K562 (cell line): ENCODE results near the gene PTGER3. TPM values are rescaled to one million over a fixed set of nuclear protein-coding genes. Genes with fewer than 3 reads are reported as not detected.

Experiments
- MGA ChIP-seq: fragments of 450-650 bp; IDR thresholded peaks from 2 replicates; pipeline ENCODE4 v1.6.1; 2016; ENCODE audit warnings: mild to moderate bottlenecking, moderate library complexity
- polyA plus RNA-seq, 8 experiments: library from polyadenylated mRNA; depleted of rRNA in 4 of 8; stranded (reverse) in 5 of 8; unstranded in 3 of 8; fragments of >200 nt; fragmentation: Nextera tagmentation in 2 of 8; fragmentation: Illumina TruSeq in 1 of 8; extraction: Ambion mirVana in 2 of 8; extraction: Trizol in 1 of 8; gene quantifications; 2 replicates each; pipeline versions ENCODE4 v1.2.1 to v1.2.3, GENCODE V29; 2011 to 2014; ENCODE audit warnings: inconsistent platforms in 1 of 8, missing spikeins in 1 of 8
- total RNA-seq, 7 experiments: library from RNA; depleted of rRNA in 6 of 7; stranded (reverse); fragments of >200 nt in 6 of 7; fragmentation: Illumina TruSeq in 2 of 7; extraction: Trizol in 2 of 7; gene quantifications; 2 replicates each; pipeline versions ENCODE4 v1.2.1 to v1.2.3, GENCODE V29; 2011 to 2021; ENCODE audit warnings: low replicate concordance in 1 of 7

The PTGER3 gene
- total and polyA plus RNA-seq, 9 of the 15 experiments (the other 6 are each of a cell fraction or from before 2014, with no cell fraction given) = 3.8 to 28.5 (median 14.2) TPM

DNA sequence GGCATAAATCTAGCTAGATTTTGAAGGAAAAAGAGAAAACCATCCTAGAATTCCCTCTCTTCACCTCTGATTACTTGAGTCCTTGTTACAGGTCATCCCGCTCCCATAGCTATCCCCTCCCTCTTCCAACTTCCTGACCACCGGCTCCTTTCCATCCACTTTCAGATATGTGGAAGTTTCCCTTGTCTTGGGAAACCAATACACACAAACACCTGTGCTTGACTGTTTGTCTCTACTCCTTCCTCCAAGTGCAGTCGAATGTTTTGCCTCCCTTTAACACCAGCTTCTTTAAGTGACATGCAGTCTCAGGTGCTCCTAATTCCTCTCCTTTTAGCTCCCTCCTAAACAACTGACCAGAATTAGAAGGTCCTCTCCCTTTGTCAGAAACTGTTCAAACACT lies 70.0 kb downstream of the PTGER3 start (continued):
- TF ChIP-seq MGA = no peak
